Osteocyte (in vitro differentiated cells): ENCODE results near the gene MED13L. TPM values are rescaled to one million over a fixed set of nuclear protein-coding genes. Genes with fewer than 3 reads are reported as not detected.

ENCODE experiments used
- DNase-seq: peaks from one replicate; pipeline ENCODE4 v3.0.0; 2021; ENCODE audit warnings: mixed read lengths; ENCODE audit not compliant: unreplicated experiment; ENCODE audit errors: extremely low spot score
- H3K27ac Mint-ChIP-seq: one replicate; pipeline ENCODE4 v1.8.0; 2021; ENCODE audit warnings: mild to moderate bottlenecking, mixed read lengths; ENCODE audit not compliant: unreplicated experiment
- H3K27me3 Mint-ChIP-seq: one replicate; pipeline ENCODE4 v1.8.0; 2021; ENCODE audit warnings: mixed read lengths; ENCODE audit not compliant: unreplicated experiment
- H3K36me3 Mint-ChIP-seq: one replicate; pipeline ENCODE4 v1.8.0; 2021; ENCODE audit warnings: mixed read lengths; ENCODE audit not compliant: unreplicated experiment
- H3K4me1 Mint-ChIP-seq: one replicate; pipeline ENCODE4 v1.8.0; 2021; ENCODE audit warnings: mixed read lengths; ENCODE audit not compliant: unreplicated experiment
- H3K4me3 Mint-ChIP-seq: one replicate; pipeline ENCODE4 v1.8.0; 2021; ENCODE audit warnings: mild to moderate bottlenecking, moderate library complexity, mixed read lengths; ENCODE audit not compliant: unreplicated experiment
- H3K9me3 Mint-ChIP-seq: one replicate; pipeline ENCODE4 v1.8.0; 2021; ENCODE audit warnings: mixed read lengths; ENCODE audit not compliant: unreplicated experiment
- CTCF ChIP-seq: fragments of 200-600 bp; sonication (generic); IDR thresholded peaks from 2 replicates; pipeline ENCODE4 v1.5.0; 2021; ENCODE audit warnings: antibody characterized with exemption, mild to moderate bottlenecking, moderate library complexity
- total RNA-seq: library from RNA; stranded (reverse); gene quantifications from 2 replicates; pipeline ENCODE4 v1.2.1, GENCODE V29; 2021

Gene MED13L
- total RNA-seq, 1 donor from 2014 or later, result 229 TPM

GRCh38 chr12:116026768-116027550 is 250.5 kb downstream of the MED13L start:
- H3K27me3 Mint-ChIP-seq, result no peaks in the 10 kb centered on the region
- TF ChIP-seq CTCF, result no peak
- no peak for DNase-seq
- peaks cover 8% of the 10 kb centered on the region for H3K36me3 Mint-ChIP-seq
- H3K27ac Mint-ChIP-seq, result no peak overlapping the region
- H3K4me1 Mint-ChIP-seq, result peaks cover 38% of the 10 kb centered on the region
- H3K4me3 Mint-ChIP-seq, result no peak overlapping the region
- H3K9me3 Mint-ChIP-seq, result peaks cover 11% of the 10 kb centered on the region

GRCh38 chr12:116026346-116026745 is 251.1 kb downstream of the MED13L start:
- Mint-ChIP-seq H3K9me3 (peaks cover 11% of the 10 kb centered on the region), H3K36me3 (peaks cover 8% of the 10 kb centered on the region), H3K4me1 (peaks cover 38% of the 10 kb centered on the region), H3K27me3 (no peaks in the 10 kb centered on the region), H3K27ac (no peak overlapping the region), H3K4me3 (no peak overlapping the region)
- DNase-seq, result no peak
- TF ChIP-seq CTCF, result no peak

GRCh38 chr12:116024769-116025168 is 252.7 kb downstream of the MED13L start:
- Mint-ChIP-seq H3K4me3 (no peak overlapping the region), H3K36me3 (peaks cover 14% of the 10 kb centered on the region), H3K4me1 (peaks cover 45% of the 10 kb centered on the region), H3K9me3 (no peaks in the 10 kb centered on the region), H3K27ac (no peak overlapping the region), H3K27me3 (no peaks in the 10 kb centered on the region)
- no peak for DNase-seq
- no peak for TF ChIP-seq CTCF

- peak overlapping the region; percentile 12 for H3K27ac Mint-ChIP-seq
- no peaks in the 10 kb centered on the region for H3K27me3 Mint-ChIP-seq
- DNase-seq, result no peak
- peaks cover 43% of the 10 kb centered on the region for H3K36me3 Mint-ChIP-seq
- no peaks in the 10 kb centered on the region for H3K9me3 Mint-ChIP-seq
- no peak for TF ChIP-seq CTCF
- H3K4me3 Mint-ChIP-seq, result no peak overlapping the region
- H3K4me1 Mint-ChIP-seq, result peaks cover 42% of the 10 kb centered on the region
Observed at GRCh38 chr12:116019415-116019814, 258.1 kb downstream of the MED13L start.

- H3K9me3 Mint-ChIP-seq, result no peaks in the 10 kb centered on the region
- H3K27ac Mint-ChIP-seq, result no peak overlapping the region
- TF ChIP-seq CTCF, result no peak
- peaks cover 45% of the 10 kb centered on the region for H3K36me3 Mint-ChIP-seq
- no peak overlapping the region for H3K4me3 Mint-ChIP-seq
- peaks cover 33% of the 10 kb centered on the region for H3K4me1 Mint-ChIP-seq
- no peaks in the 10 kb centered on the region for H3K27me3 Mint-ChIP-seq
- no peak for DNase-seq
Observed at GRCh38 chr12:116018282-116018681, 259.2 kb downstream of the MED13L start.
